GM20000 (cell line): ENCODE data around the gene TAS2R13.

Experiments used
- DNase-seq: peaks from one replicate; pipeline ENCODE4 v3.0.0; 2012; ENCODE audit warnings: low spot score
- CTCF ChIP-seq: IDR thresholded peaks from 2 replicates; pipeline ENCODE4 v1.5.1; 2012; ENCODE audit warnings: mild to moderate bottlenecking, control low read depth; ENCODE audit errors: extremely low read depth, missing control alignments

The TAS2R13 gene

GRCh38 chr12:10909462-10909861 lies at the start of gene TAS2R13:
Gene TAS2R13, minus strand, starts transcription at chr12:10909562. Its CDS starts 264 bp downstream, at chr12:10909298.
- no peak for DNase-seq
- TF ChIP-seq CTCF, result no peak

- TF ChIP-seq CTCF, result no peak
- DNase-seq, result no peak
Observed at GRCh38 chr12:10957741-10958140, 48.4 kb upstream of the TAS2R13 start.

- no peak for DNase-seq
- TF ChIP-seq CTCF, result no peak
Observed at GRCh38 chr12:10956085-10956484, 46.7 kb upstream of the TAS2R13 start.

GRCh38 chr12:10952645-10953044 lies 43.3 kb upstream of the TAS2R13 start:
- TF ChIP-seq CTCF, result no peak
- no peak for DNase-seq

- no peak for TF ChIP-seq CTCF
- no peak for DNase-seq
Observed at GRCh38 chr12:10943167-10943566, 33.8 kb upstream of the TAS2R13 start.

GRCh38 chr12:10941916-10942607 lies 32.7 kb upstream of the TAS2R13 start:
- TF ChIP-seq CTCF, result no peak
- DNase-seq, result no peak

GRCh38 chr12:10941369-10941768 lies 32.0 kb upstream of the TAS2R13 start:
- DNase-seq, result no peak
- no peak for TF ChIP-seq CTCF
